GM12873 (cell line): ENCODE measurements around the gene NEMP2.

Source experiments
- CTCF ChIP-seq: IDR thresholded peaks from 2 replicates; pipeline ENCODE4 v1.5.1; 2012; ENCODE audit warnings: low read depth, mild to moderate bottlenecking, moderate library complexity, low read length, control low read depth; ENCODE audit not compliant: insufficient read depth; ENCODE audit errors: missing control alignments

The NEMP2 gene

GRCh38 chr2:190511104-190511503, 23.4 kb downstream of the NEMP2 start:
- peak; percentile 31 for TF ChIP-seq CTCF

GRCh38 chr2:190507135-190507534, 27.4 kb downstream of the NEMP2 start:
- no peak for TF ChIP-seq CTCF

- TF ChIP-seq CTCF = no peak
Measured at GRCh38 chr2:190506666-190507065, 27.9 kb downstream of the NEMP2 start.

GRCh38 chr2:190505696-190506095, 28.8 kb downstream of the NEMP2 start:
- no peak for TF ChIP-seq CTCF

GRCh38 chr2:190504912-190505311, 29.6 kb downstream of the NEMP2 start:
- no peak for TF ChIP-seq CTCF

GRCh38 chr2:190503088-190503487, 31.4 kb downstream of the NEMP2 start:
- no peak for TF ChIP-seq CTCF

- TF ChIP-seq CTCF = no peak
Measured at GRCh38 chr2:190501702-190502407, 32.7 kb downstream of the NEMP2 start.

GRCh38 chr2:190501231-190501630, 33.3 kb downstream of the NEMP2 start:
- TF ChIP-seq CTCF = no peak
